ENCODE results near the gene CHIT1. TPM values are rescaled to one million over a fixed set of nuclear protein-coding genes. Genes with fewer than 3 reads are reported as not detected.

CHIT1 gene
- total RNA-seq, 1 experiment from 2014 or later, result not detected

- no TSS peak for BruUV-seq (replicated peaks)
- Histone ChIP-seq H3K27ac (ENCODE audit: low read length) (no peak overlapping the region), H3K27me3 (ENCODE audit: control insufficient read depth, insufficient read depth, low read length) (no peaks in the 10 kb centered on the region), H3K4me3 (ENCODE audit: low read depth in 2 of 2, low read length in 2 of 2) (no peak overlapping the region), H3K9me3 (ENCODE audit: control insufficient read depth, insufficient read depth, low read depth, low read length) (no peaks in the 10 kb centered on the region), H3K4me1 (ENCODE audit: control insufficient read depth, insufficient read depth, low read length) (no peaks in the 10 kb centered on the region; the same call in 1 of the 2 replicates), H3K36me3 (ENCODE audit: control insufficient read depth, insufficient read depth, low read length) (no peaks in the 10 kb centered on the region)
- in situ Hi-C loops (cut with HindIII; ENCODE audit: low pct_unique_long_range_greater_than_20kb, low sequenced_read_pairs) (no loop called here), intact Hi-C loops (cut with micrococcal nuclease; ENCODE audit: unreplicated experiment) (no loop called here)
- TF ChIP-seq TCF7L2 (IDR thresholded peaks at IDR 0.05; ENCODE audit: low read depth, low read length), result no peak
- ChIA-PET POLR2A (no interaction called here), CTCF (interaction anchor here (0.6 kb wide), 1 partner anchor 1566 kb away, joined by 4 read pairs; no protein-coding TSS in a partner anchor)
- DNase-seq (ENCODE audit: low read depth, low spot score), result no peak
- no peak for ATAC-seq
These were observed 61.2 kb downstream of the CHIT1 start for GRCh38 chr1:203168256-203168786.

GRCh38 chr1:203167913-203168200 is 61.6 kb downstream of the CHIT1 start:
- no peaks in the 10 kb centered on the region for H3K9me3 ChIP-seq (ENCODE audit: control insufficient read depth, insufficient read depth, low read depth, low read length)
- intact Hi-C loops (cut with micrococcal nuclease; ENCODE audit: unreplicated experiment) (no loop called here), in situ Hi-C loops (cut with HindIII; ENCODE audit: low pct_unique_long_range_greater_than_20kb, low sequenced_read_pairs) (no loop called here)
- no TSS peak for BruUV-seq (replicated peaks)
- no peak overlapping the region for H3K4me3 ChIP-seq (ENCODE audit: low read depth in 2 of 2, low read length in 2 of 2)
- no peaks in the 10 kb centered on the region; the same call in 1 of the 2 replicates for H3K4me1 ChIP-seq (ENCODE audit: control insufficient read depth, insufficient read depth, low read length)
- no peak for DNase-seq (ENCODE audit: low read depth, low spot score)
- TF ChIP-seq SIN3A (IDR thresholded peaks at IDR 0.05; ENCODE audit: borderline replicate concordance, insufficient read depth, low read depth, low read length) (no peak), REST (IDR thresholded peaks at IDR 0.05; ENCODE audit: insufficient read depth in 1 of 2, low read depth in 2 of 2, low read length in 1 of 2) (no peak), POLR2AphosphoS5 (IDR thresholded peaks at IDR 0.05; ENCODE audit: low read depth, low read length) (no peak), CTCF (IDR thresholded peaks at IDR 0.05) (no peak), TCF7L2 (IDR thresholded peaks at IDR 0.05; ENCODE audit: low read depth, low read length) (no peak)
- no peaks in the 10 kb centered on the region for H3K27me3 ChIP-seq (ENCODE audit: control insufficient read depth, insufficient read depth, low read length)
- ChIA-PET POLR2A (no interaction called here), CTCF (interaction anchor here (0.6 kb wide), 1 partner anchor 1566 kb away, joined by 4 read pairs; no protein-coding TSS in a partner anchor)
- no peaks in the 10 kb centered on the region for H3K36me3 ChIP-seq (ENCODE audit: control insufficient read depth, insufficient read depth, low read length)
- no peak overlapping the region for H3K27ac ChIP-seq (ENCODE audit: low read length)
- ATAC-seq, result no peak

- in situ Hi-C loops (cut with HindIII; ENCODE audit: low pct_unique_long_range_greater_than_20kb, low sequenced_read_pairs) (no loop called here), intact Hi-C loops (cut with micrococcal nuclease; ENCODE audit: unreplicated experiment) (no loop called here)
- TF ChIP-seq CTCF (IDR thresholded peaks at IDR 0.05) (no peak), SIN3A (IDR thresholded peaks at IDR 0.05; ENCODE audit: borderline replicate concordance, insufficient read depth, low read depth, low read length) (no peak), REST (IDR thresholded peaks at IDR 0.05; ENCODE audit: insufficient read depth in 1 of 2, low read depth in 2 of 2, low read length in 1 of 2) (no peak), POLR2AphosphoS5 (IDR thresholded peaks at IDR 0.05; ENCODE audit: low read depth, low read length) (no peak), TCF7L2 (IDR thresholded peaks at IDR 0.05; ENCODE audit: low read depth, low read length) (no peak)
- H3K4me1 ChIP-seq (ENCODE audit: control insufficient read depth, insufficient read depth, low read length), result no peaks in the 10 kb centered on the region; the same call in 1 of the 2 replicates
- no peaks in the 10 kb centered on the region for H3K9me3 ChIP-seq (ENCODE audit: control insufficient read depth, insufficient read depth, low read depth, low read length)
- DNase-seq (ENCODE audit: low read depth, low spot score) (no peak), ATAC-seq (no peak)
- no TSS peak for BruUV-seq (replicated peaks)
- ChIA-PET POLR2A (no interaction called here), CTCF (interaction anchor here (0.6 to 0.7 kb wide), 2 partner anchors 128 to 1565 kb away, joined by 3 to 4 read pairs; no protein-coding TSS in a partner anchor)
- no peak overlapping the region for H3K4me3 ChIP-seq (ENCODE audit: low read depth in 2 of 2, low read length in 2 of 2)
- H3K27me3 ChIP-seq (ENCODE audit: control insufficient read depth, insufficient read depth, low read length), result no peaks in the 10 kb centered on the region
- H3K27ac ChIP-seq (ENCODE audit: low read length), result no peak overlapping the region
- H3K36me3 ChIP-seq (ENCODE audit: control insufficient read depth, insufficient read depth, low read length), result no peaks in the 10 kb centered on the region
These were observed 62.2 kb downstream of the CHIT1 start for GRCh38 chr1:203167026-203167912.

Data from Panc1 (cell line).